Gastrocnemius medialis (tissue), 4 donors: Measurements from ENCODE around the gene HAGHL.

Source experiments
- CTCF ChIP-seq, 5 experiments: fragments of 450-650 bp in 3 of 5; fragments of 200-600 bp in 2 of 5; sonication (generic) in 2 of 5; IDR thresholded peaks in 4 of 5; conservative IDR thresholded peaks in 1 of 5; 1 replicate in 4 of 5; 2 replicates in 1 of 5; pipeline ENCODE4 v1.5.1; 2016 to 2019; ENCODE audit warnings: antibody characterized with exemption in 5 of 5, mild to moderate bottlenecking in 3 of 5, moderate library complexity in 3 of 5
- POLR2A ChIP-seq, 2 donors: fragments of 450-650 bp; IDR thresholded peaks; one replicate each; pipeline ENCODE4 v1.6.1; 2017; ENCODE audit warnings: antibody characterized with exemption in 2 of 2, mild to moderate bottlenecking in 2 of 2, moderate library complexity in 2 of 2

GRCh38 chr16:763369-764183 lies 36.7 kb downstream of the HAGHL start:
- no peak for TF ChIP-seq CTCF (IDR thresholded peaks at IDR 0.05 in 4 of 5, conservative IDR thresholded peaks at IDR 0.05 in 1 of 5)
- no peak for TF ChIP-seq POLR2A (IDR thresholded peaks at IDR 0.05)
